HG02763 (cell line): ENCODE measurements around the gene UGDH.
"Not testable (repeated sequence)": the region's sequence is repeated elsewhere in the genome, so short reads cannot be mapped to it uniquely, and the experiment has no call there.

Source experiments
- ATAC-seq: cut with Tn5 transposase; IDR thresholded peaks from one replicate; pipeline ENCODE4 v1.9.1; 2021; ENCODE audit warnings: mild to moderate bottlenecking, moderate library complexity; ENCODE audit not compliant: unreplicated experiment

The UGDH gene

GRCh38 chr4:39527296-39528060 lies at the start of gene UGDH:
UGDH (minus strand) TSS chr4:39527439; CDS start chr4:39521512, 5,927 bp downstream.
- peak; percentile 96 for ATAC-seq

- no peak for ATAC-seq
These were observed 47.7 kb upstream of the UGDH start for GRCh38 chr4:39574946-39575345.

- no peak for ATAC-seq
These were observed 44.3 kb upstream of the UGDH start for GRCh38 chr4:39571504-39571903.

GRCh38 chr4:39571054-39571453 lies 43.8 kb upstream of the UGDH start:
- no peak for ATAC-seq

GRCh38 chr4:39569209-39569608 lies 42.0 kb upstream of the UGDH start:
- ATAC-seq: no peak

- no peak for ATAC-seq
These were observed 41.6 kb upstream of the UGDH start for GRCh38 chr4:39568805-39569204.

GRCh38 chr4:39565878-39566600 lies 38.8 kb upstream of the UGDH start:
- no peak for ATAC-seq

GRCh38 chr4:39563346-39563847 lies 36.2 kb upstream of the UGDH start:
- ATAC-seq: no peak

- no peak for ATAC-seq
These were observed 35.6 kb upstream of the UGDH start for GRCh38 chr4:39562792-39563191.

GRCh38 chr4:39559626-39560025 lies 32.4 kb upstream of the UGDH start:
- ATAC-seq: no peak

GRCh38 chr4:39555472-39555871 lies 28.2 kb upstream of the UGDH start:
- no peak for ATAC-seq

GRCh38 chr4:39548425-39549067 lies 21.3 kb upstream of the UGDH start:
- no peak for ATAC-seq

- ATAC-seq: no peak
These were observed 17.5 kb upstream of the UGDH start for GRCh38 chr4:39544580-39545315.

- not testable (repeated sequence) for ATAC-seq
These were observed 16.8 kb upstream of the UGDH start for GRCh38 chr4:39544080-39544479.

- ATAC-seq: no peak
These were observed 15.8 kb upstream of the UGDH start for GRCh38 chr4:39543034-39543433.

- ATAC-seq: no peak
These were observed 15.4 kb upstream of the UGDH start for GRCh38 chr4:39542611-39543012.

GRCh38 chr4:39541987-39542610 lies 14.9 kb upstream of the UGDH start:
- ATAC-seq: no peak

- ATAC-seq: no peak
These were observed 11.9 kb upstream of the UGDH start for GRCh38 chr4:39539089-39539611.

GRCh38 chr4:39533541-39533940 lies 6.3 kb upstream of the UGDH start:
- ATAC-seq: no peak

- ATAC-seq: not testable (repeated sequence)
These were observed 5.0 kb upstream of the UGDH start for GRCh38 chr4:39532237-39532636.
